HG03439 (cell line): ENCODE data around the gene AIG1.
"Not testable (repeated sequence)": the region's sequence is repeated elsewhere in the genome, so short reads cannot be mapped to it uniquely, and the experiment has no call there.

Experiments
- ATAC-seq: cut with Tn5 transposase; IDR thresholded peaks from one replicate; pipeline ENCODE4 v1.9.1; 2021; ENCODE audit warnings: mild to moderate bottlenecking, moderate library complexity; ENCODE audit not compliant: unreplicated experiment

Gene AIG1

GRCh38 chr6:143125864-143126573 is 65.3 kb downstream of the AIG1 start:
- ATAC-seq: no peak

GRCh38 chr6:143126574-143126941 is 65.9 kb downstream of the AIG1 start:
- ATAC-seq: no peak

GRCh38 chr6:143127941-143128680 is 67.4 kb downstream of the AIG1 start:
- no peak for ATAC-seq

- no peak for ATAC-seq
Measured at GRCh38 chr6:143128681-143129015, 68.0 kb downstream of the AIG1 start.

- ATAC-seq: no peak
Measured at GRCh38 chr6:143130928-143131327, 70.2 kb downstream of the AIG1 start.

GRCh38 chr6:143135325-143135724 is 74.6 kb downstream of the AIG1 start:
- no peak for ATAC-seq

- no peak for ATAC-seq
Measured at GRCh38 chr6:143135797-143136561, 75.3 kb downstream of the AIG1 start.

GRCh38 chr6:143136647-143137046 is 76.0 kb downstream of the AIG1 start:
- ATAC-seq: no peak

GRCh38 chr6:143139239-143139784 is 78.6 kb downstream of the AIG1 start:
- ATAC-seq: no peak

- not testable (repeated sequence) for ATAC-seq
Measured at GRCh38 chr6:143139884-143140283, 79.2 kb downstream of the AIG1 start.

- no peak for ATAC-seq
Measured at GRCh38 chr6:143140767-143141166, 80.1 kb downstream of the AIG1 start.

GRCh38 chr6:143141442-143141841 is 80.8 kb downstream of the AIG1 start:
- no peak for ATAC-seq

GRCh38 chr6:143146186-143146851 is 85.6 kb downstream of the AIG1 start:
- ATAC-seq: no peak

GRCh38 chr6:143149771-143150170 is 89.1 kb downstream of the AIG1 start:
- no peak for ATAC-seq

GRCh38 chr6:143150281-143150680 is 89.6 kb downstream of the AIG1 start:
- ATAC-seq: no peak

GRCh38 chr6:143151381-143151780 is 90.7 kb downstream of the AIG1 start:
- ATAC-seq: no peak

GRCh38 chr6:143155681-143156080 is 95.0 kb downstream of the AIG1 start:
- no peak for ATAC-seq

- ATAC-seq: no peak
Measured at GRCh38 chr6:143157131-143157530, 96.4 kb downstream of the AIG1 start.

GRCh38 chr6:143158113-143158581 is 97.5 kb downstream of the AIG1 start:
- ATAC-seq: no peak

GRCh38 chr6:143159001-143159400 is 98.3 kb downstream of the AIG1 start:
- no peak for ATAC-seq

GRCh38 chr6:143160015-143160414 is 99.3 kb downstream of the AIG1 start:
- no peak for ATAC-seq
